Lung (tissue), 12 donors: ENCODE data around the gene PRMT2. TPM values are rescaled to one million over a fixed set of nuclear protein-coding genes. Genes with fewer than 3 reads are reported as not detected.

ENCODE experiments used
- ATAC-seq: fragments of 200-7000 bp; cut with Tn5 transposase; one replicate; pipeline ENCODE4 v1.9.1; 2020; ENCODE audit warnings: moderate number of reproducible peaks; ENCODE audit not compliant: insufficient read depth, low FRiP score
- DNase-seq, 3 donors: peaks; one replicate each; pipeline ENCODE4 v3.0.0-alpha.2; 2013 to 2017
- H3K27ac ChIP-seq, 2 donors: one replicate each; pipeline ENCODE4 v1.5.1; 2013; ENCODE audit warnings: mild to moderate bottlenecking in 2 of 2, moderate library complexity in 2 of 2, control low read depth in 1 of 2, inconsistent platforms in 1 of 2, low read depth in 1 of 2, low read length in 1 of 2
- H3K27me3 ChIP-seq, 3 donors: one replicate each; pipeline ENCODE4 v1.5.1; 2013; ENCODE audit warnings: low read length in 2 of 3; ENCODE audit not compliant: control insufficient read depth in 3 of 3, insufficient read depth in 3 of 3
- H3K36me3 ChIP-seq, 4 donors: one replicate each; pipeline ENCODE4 v1.5.1; 2013; ENCODE audit warnings: low read length in 4 of 4, mild to moderate bottlenecking in 1 of 4, moderate library complexity in 1 of 4; ENCODE audit not compliant: control insufficient read depth in 4 of 4, insufficient read depth in 4 of 4
- H3K4me1 ChIP-seq, 5 donors: one replicate each; pipeline ENCODE4 v1.5.1; 2013; ENCODE audit warnings: low read length in 5 of 5, mild to moderate bottlenecking in 2 of 5, moderate library complexity in 1 of 5; ENCODE audit not compliant: control insufficient read depth in 5 of 5, insufficient read depth in 5 of 5
- H3K4me3 ChIP-seq: one replicate; pipeline ENCODE4 v1.5.1; 2013; ENCODE audit warnings: mild to moderate bottlenecking, control low read depth, moderate library complexity
- H3K9ac ChIP-seq, 2 donors: one replicate each; pipeline ENCODE4 v1.5.1; 2013; ENCODE audit warnings: low read length in 2 of 2, control low read depth in 1 of 2; ENCODE audit not compliant: insufficient read depth in 1 of 2
- H3K9me3 ChIP-seq, 4 donors: one replicate each; pipeline ENCODE4 v1.5.1; 2013; ENCODE audit warnings: low read length in 3 of 4, mild to moderate bottlenecking in 1 of 4, moderate library complexity in 1 of 4; ENCODE audit not compliant: control insufficient read depth in 4 of 4, insufficient read depth in 3 of 4
- WGBS, 2 donors: extraction: QIAGEN DNeasy Blood & Tissue Kit; methylation state at CpG; one replicate each; pipeline ENCODE4 v1.1.7; 2013; 5-methylcytosine and 5-hydroxymethylcytosine counted together
- polyA plus RNA-seq, 2 donors: library from polyadenylated mRNA; stranded (reverse); fragments of 200-250 nt; gene quantifications; one replicate each; pipeline ENCODE4 v1.2.1, GENCODE V29; 2013
- total RNA-seq, 2 donors: library from RNA; depleted of rRNA in 1 of 2; stranded (reverse); fragments of >200 nt in 1 of 2; gene quantifications; one replicate each; pipeline ENCODE4 v1.2.1, GENCODE V29; 2014 to 2021
- TF ChIP-seq, protein P1 (sequence below): IDR thresholded peaks from 2 replicates; pipeline ENCODE4 v1.5.1; 2012; ENCODE audit warnings: mild to moderate bottlenecking; ENCODE audit errors: control extremely low read depth, extremely low read depth
- donor health status: control.
- donor health status: control.
- donor health status: Bipolar disorder and iron deficiency.
- donor health status: healthy.
- donor health status: DM: yes; HTN: yes; CAD: no.

Gene PRMT2
- total and polyA plus RNA-seq, 4 donors, result 58.2 to 114 (median 90.8) TPM

DNA sequence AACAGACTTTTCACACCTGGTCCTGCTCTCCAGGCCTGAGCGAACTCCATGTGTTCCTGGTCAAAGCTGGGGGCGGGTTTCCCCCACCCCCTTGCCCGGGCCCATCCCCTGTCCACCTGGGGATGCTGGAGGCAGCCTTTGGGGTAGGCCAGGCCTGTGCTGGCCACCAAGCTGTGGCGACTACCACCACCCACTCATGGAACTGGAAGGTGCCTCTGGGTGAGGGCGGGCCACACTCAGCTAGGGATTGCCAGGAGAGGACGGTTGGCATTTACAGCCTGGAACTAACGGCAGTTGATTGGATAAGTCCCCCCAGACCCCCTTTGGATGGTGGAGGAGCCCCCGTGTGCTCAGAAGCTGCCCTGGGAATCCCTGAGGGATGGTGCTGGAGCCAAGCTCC lies 38.4 kb upstream of the PRMT2 start:
- Histone ChIP-seq H3K9me3 (peaks cover 0 to 11% (median 0%) of the 10 kb centered on the region in 4 donors), H3K36me3 (no peaks in the 10 kb centered on the region), H3K27ac (no peak overlapping the region), H3K4me1 (peaks cover 0 to 13% (median 4%) of the 10 kb centered on the region in 5 donors), H3K27me3 (no peaks in the 10 kb centered on the region), H3K9ac (no peak overlapping the region), H3K4me3 (no peak overlapping the region)
- DNase-seq (no peak), ATAC-seq (no peak)
- TF ChIP-seq, protein P1, sequence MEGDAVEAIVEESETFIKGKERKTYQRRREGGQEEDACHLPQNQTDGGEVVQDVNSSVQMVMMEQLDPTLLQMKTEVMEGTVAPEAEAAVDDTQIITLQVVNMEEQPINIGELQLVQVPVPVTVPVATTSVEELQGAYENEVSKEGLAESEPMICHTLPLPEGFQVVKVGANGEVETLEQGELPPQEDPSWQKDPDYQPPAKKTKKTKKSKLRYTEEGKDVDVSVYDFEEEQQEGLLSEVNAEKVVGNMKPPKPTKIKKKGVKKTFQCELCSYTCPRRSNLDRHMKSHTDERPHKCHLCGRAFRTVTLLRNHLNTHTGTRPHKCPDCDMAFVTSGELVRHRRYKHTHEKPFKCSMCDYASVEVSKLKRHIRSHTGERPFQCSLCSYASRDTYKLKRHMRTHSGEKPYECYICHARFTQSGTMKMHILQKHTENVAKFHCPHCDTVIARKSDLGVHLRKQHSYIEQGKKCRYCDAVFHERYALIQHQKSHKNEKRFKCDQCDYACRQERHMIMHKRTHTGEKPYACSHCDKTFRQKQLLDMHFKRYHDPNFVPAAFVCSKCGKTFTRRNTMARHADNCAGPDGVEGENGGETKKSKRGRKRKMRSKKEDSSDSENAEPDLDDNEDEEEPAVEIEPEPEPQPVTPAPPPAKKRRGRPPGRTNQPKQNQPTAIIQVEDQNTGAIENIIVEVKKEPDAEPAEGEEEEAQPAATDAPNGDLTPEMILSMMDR, result no peak
- 95 to 96% methylated on average over 8 of the region's 8 CpGs for WGBS, 2 donors

DNA sequence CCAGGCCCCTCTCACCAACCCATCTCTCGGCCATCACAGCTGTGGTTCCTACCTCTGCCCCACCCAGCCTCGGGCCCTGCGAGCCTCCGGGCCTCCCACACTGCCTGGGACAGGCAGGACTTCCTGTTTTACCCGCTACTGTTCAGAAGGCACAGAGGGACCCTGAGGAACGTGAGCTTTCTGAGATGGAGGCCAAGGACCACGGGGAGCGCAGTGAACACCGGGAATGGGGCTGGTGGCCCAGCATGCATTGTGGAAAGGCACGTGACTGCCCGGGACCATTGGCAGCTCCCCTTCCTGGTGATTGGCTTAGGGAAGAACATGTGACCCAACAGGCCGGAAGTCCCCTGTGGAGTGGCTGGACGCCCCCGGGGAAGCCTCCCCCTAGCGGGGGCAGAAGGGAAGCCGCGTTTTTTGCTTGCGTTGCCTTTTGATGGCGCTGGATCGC lies 37.6 kb upstream of the PRMT2 start:
- Histone ChIP-seq H3K27ac (no peak overlapping the region), H3K27me3 (no peaks in the 10 kb centered on the region), H3K36me3 (no peaks in the 10 kb centered on the region), H3K9ac (no peak overlapping the region), H3K9me3 (peaks cover 0 to 6% (median 0%) of the 10 kb centered on the region in 4 donors), H3K4me3 (no peak overlapping the region), H3K4me1 (peaks cover 0 to 17% (median 4%) of the 10 kb centered on the region in 5 donors)
- 89 to 91% methylated on average over 20 of the region's 20 CpGs for WGBS, 2 donors
- TF ChIP-seq, protein P1, result no peak
- DNase-seq (no peak), ATAC-seq (no peak)

DNA sequence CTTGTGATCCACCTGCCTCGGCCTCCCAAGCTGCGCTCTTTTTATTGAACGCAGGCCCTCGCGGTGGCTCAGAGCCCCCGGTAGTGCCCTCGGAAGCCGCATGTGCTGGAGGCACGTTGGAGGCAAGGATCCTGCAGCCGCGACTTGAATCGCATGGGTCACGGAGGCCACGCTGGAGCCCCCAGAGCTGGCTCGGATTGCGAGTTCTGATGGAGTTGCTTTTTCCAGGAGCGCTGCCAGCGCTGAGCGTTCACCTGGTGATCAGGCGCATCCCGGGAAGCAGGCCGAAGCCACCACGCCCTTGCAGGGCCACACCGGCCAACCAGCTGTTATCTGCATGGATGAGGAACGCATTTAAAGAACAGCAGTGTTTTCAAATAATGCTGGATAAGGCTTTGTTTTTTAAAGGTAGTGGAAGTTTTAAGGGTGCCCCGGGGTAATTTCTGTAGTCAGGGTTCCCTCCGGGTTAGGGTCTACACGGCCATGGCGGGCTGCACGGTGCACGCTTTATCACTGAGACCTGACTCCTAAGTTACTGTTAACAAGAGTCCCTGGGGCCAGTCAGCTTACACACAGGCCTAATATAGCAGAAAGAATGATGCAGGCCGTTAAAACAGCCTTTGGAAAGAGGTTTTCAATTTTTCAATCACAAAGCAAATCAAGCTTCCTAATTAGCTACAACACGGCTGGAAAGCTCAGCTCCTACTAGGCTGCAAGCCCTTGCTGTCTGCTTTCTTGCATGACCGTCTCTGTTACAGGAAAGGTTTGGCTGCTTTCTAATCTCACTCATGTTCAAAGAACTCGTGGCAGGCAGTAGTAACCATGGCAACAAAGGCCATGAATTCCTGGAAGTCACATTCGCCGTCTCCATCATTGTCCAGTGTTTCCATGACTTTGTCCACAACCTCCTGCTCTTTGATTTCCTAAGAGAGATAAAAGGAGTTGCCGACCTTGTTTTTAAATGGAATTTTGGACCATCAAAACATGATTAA lies 36.6 kb upstream of the PRMT2 start:
- ATAC-seq, result no peak
- no peaks in the 10 kb centered on the region for H3K27me3 ChIP-seq
- WGBS, 2 donors, result 77 to 86% methylated on average over 38 of the region's 38 CpGs

More for the DNA sequence above, 36.6 kb upstream of the PRMT2 start:
- peak; percentile 58 to 73 (median 72) for DNase-seq
- Histone ChIP-seq H3K9me3 (peaks cover 0 to 6% (median 0%) of the 10 kb centered on the region in 4 donors), H3K4me3 (no peak overlapping the region), H3K27ac (no peak overlapping the region), H3K9ac (no peak overlapping the region), H3K36me3 (no peaks in the 10 kb centered on the region), H3K4me1 (peaks cover 0 to 21% (median 4%) of the 10 kb centered on the region in 5 donors)
- TF ChIP-seq, protein P1, result no peak
